Endothelial cell of umbilical vein (primary cell): ENCODE data around the gene APBB3. TPM values are rescaled to one million over a fixed set of nuclear protein-coding genes. Genes with fewer than 3 reads are reported as not detected.

Experiments
- BruUV-seq: library from RNA; stranded (reverse); fragments of 400-500 nt; replicated peaks from 2 replicates; lab custom pipeline; 2021; lab: Mats Ljungman, UMichigan
- CTCF ChIA-PET: fragments of 300-600, 350-600 bp; sonication (Branson Sonifier 250); formaldehyde crosslinking; loops from one replicate; lab custom pipeline; 2021; ENCODE audit warnings: antibody characterized with exemption, inconsistent platforms; lab: Charles Lee
- POLR2A ChIA-PET: fragments of 300-600, 350-600 bp; sonication (Branson Sonifier 250); formaldehyde crosslinking; loops from one replicate; lab custom pipeline; 2021; ENCODE audit warnings: antibody characterized with exemption, inconsistent platforms; lab: Charles Lee
- DNase-seq: peaks from one replicate; pipeline ENCODE4 v3.0.0-alpha.2; 2011; ENCODE audit warnings: low read depth, low spot score
- FAIRE-seq: peaks from 2 replicates; lab custom pipeline; 2011; peaks lifted over from hg19 to GRCh38; lab: Jason Lieb, UNC
- H2AFZ ChIP-seq: 2 replicates; pipeline ENCODE4 v1.6.0; 2012; ENCODE audit warnings: low read depth, low read length, control low read depth, inconsistent platforms
- H3K27ac ChIP-seq: 2 replicates; pipeline ENCODE4 v1.5.1; 2011; ENCODE audit warnings: low read depth, mild to moderate bottlenecking, control low read depth, low read length, moderate library complexity; ENCODE audit not compliant: insufficient read depth
- H3K27me3 ChIP-seq, 2 experiments: 2 replicates each; pipeline versions ENCODE4 v1.6.0 to v1.6.1; 2011; ENCODE audit warnings: low read length in 2 of 2, mixed read lengths in 1 of 2; ENCODE audit not compliant: control insufficient read depth in 2 of 2, insufficient read depth in 2 of 2
- H3K36me3 ChIP-seq, 2 experiments: 2 replicates in 1 of 2; 3 replicates in 1 of 2; pipeline ENCODE4 v1.5.1; 2011; ENCODE audit warnings: low read length in 2 of 2, mild to moderate bottlenecking in 1 of 2, moderate library complexity in 1 of 2; ENCODE audit not compliant: control insufficient read depth in 2 of 2, insufficient read depth in 2 of 2; ENCODE audit errors: extremely low read depth in 1 of 2
- H3K4me1 ChIP-seq: 3 replicates; pipeline ENCODE4 v1.5.1; 2011; ENCODE audit warnings: mild to moderate bottlenecking, low read length; ENCODE audit not compliant: control insufficient read depth, insufficient read depth; ENCODE audit errors: extremely low read depth
- H3K4me2 ChIP-seq: 2 replicates; pipeline ENCODE4 v1.6.1; 2011; ENCODE audit warnings: low read length, control low read depth, mixed read lengths; ENCODE audit not compliant: insufficient read depth
- H3K4me3 ChIP-seq, 3 experiments: fragments of 200-600 bp in 1 of 3; sonication (generic), shearing (Covaris generic) in 1 of 3; replicated peaks in 1 of 3; 2 replicates each; pipeline ENCODE4 v1.5.1; 2011 to 2016; ENCODE audit warnings: control low read depth in 3 of 3, low read length in 3 of 3, mild to moderate bottlenecking in 2 of 3, inconsistent platforms in 1 of 3, low read depth in 1 of 3, moderate library complexity in 1 of 3; ENCODE audit not compliant: insufficient read depth in 1 of 3
- H3K79me2 ChIP-seq: 2 replicates; pipeline ENCODE4 v1.6.0; 2012; ENCODE audit warnings: low read length, inconsistent platforms; ENCODE audit not compliant: control insufficient read depth, insufficient read depth
- H3K9ac ChIP-seq: replicated peaks from 2 replicates; pipeline ENCODE3; 2011; ENCODE audit warnings: low read length, control low read depth; ENCODE audit not compliant: insufficient read depth; ENCODE audit errors: extremely low read depth
- H3K9me1 ChIP-seq: replicated peaks from 3 replicates; pipeline ENCODE4 v1.6.0; 2011; ENCODE audit warnings: mild to moderate bottlenecking, low read length; ENCODE audit not compliant: control insufficient read depth, insufficient read depth; ENCODE audit errors: extremely low read depth
- H3K9me3 ChIP-seq: replicated peaks from 2 replicates; pipeline ENCODE4 v1.5.1; 2012; ENCODE audit warnings: low read length, inconsistent platforms; ENCODE audit not compliant: control insufficient read depth, insufficient read depth
- H4K20me1 ChIP-seq: replicated peaks from 2 replicates; pipeline ENCODE3; 2011; ENCODE audit warnings: mild to moderate bottlenecking, low read length; ENCODE audit not compliant: control insufficient read depth, insufficient read depth; ENCODE audit errors: extremely low read depth
- MAX ChIP-seq: IDR thresholded peaks from 2 replicates; pipeline ENCODE4 v1.6.1; 2011; ENCODE audit not compliant: insufficient read depth, insufficient read length
- dilution Hi-C: fragments of 300-500 bp; cut with MboI; formaldehyde crosslinking; loops from one replicate; pipeline ENCODE4 v1.15.0; 2019; ENCODE audit warnings: low sequenced_read_pairs; ENCODE audit not compliant: extremely low pct_ligation_motif_present
- intact Hi-C: fragments of 100-400 bp; cut with micrococcal nuclease; formaldehyde crosslinking; loops from one replicate; pipeline ENCODE4 v1.10.0; 2022
- polyA plus RNA-seq, 4 experiments: library from polyadenylated mRNA; depleted of rRNA in 3 of 4; stranded (reverse) in 3 of 4; unstranded in 1 of 4; fragments of >200 nt; gene quantifications; 2 replicates each; pipeline versions ENCODE4 v1.2.1 to v1.2.3, GENCODE V29; 2011 to 2012; ENCODE audit warnings: missing spikeins in 1 of 4
- total RNA-seq: library from RNA; stranded (reverse); gene quantifications from 2 replicates; pipeline ENCODE4 v1.2.3, GENCODE V29; 2021
- TF ChIP-seq, protein P1 (sequence below), 2 donors: IDR thresholded peaks; 1 replicate in 1 of 2; 2 replicates in 1 of 2; pipeline ENCODE4 v1.5.1; 2011; ENCODE audit warnings: low read length in 2 of 2, mild to moderate bottlenecking in 2 of 2, moderate library complexity in 2 of 2, control low read depth in 1 of 2, inconsistent platforms in 1 of 2, low read depth in 1 of 2; ENCODE audit not compliant: insufficient read depth in 1 of 2; ENCODE audit errors: extremely low read depth in 1 of 2

APBB3 gene
- total and polyA plus RNA-seq, 2 donors (not counting 3 experiments of a cell fraction or from before 2014, with no cell fraction given), result 12.1 to 22.8 TPM

- dilution Hi-C loops, result no loop called here
- CTCF ChIA-PET, result no interaction called here
Observed at GRCh38 chr5:140590861-140591260, 26.5 kb upstream of the APBB3 start.

More at GRCh38 chr5:140590861-140591260, 26.5 kb upstream of the APBB3 start:
- no peaks in the 10 kb centered on the region for H3K79me2 ChIP-seq
- H3K4me3 ChIP-seq, result no peak overlapping the region
- TF ChIP-seq, protein P1, sequence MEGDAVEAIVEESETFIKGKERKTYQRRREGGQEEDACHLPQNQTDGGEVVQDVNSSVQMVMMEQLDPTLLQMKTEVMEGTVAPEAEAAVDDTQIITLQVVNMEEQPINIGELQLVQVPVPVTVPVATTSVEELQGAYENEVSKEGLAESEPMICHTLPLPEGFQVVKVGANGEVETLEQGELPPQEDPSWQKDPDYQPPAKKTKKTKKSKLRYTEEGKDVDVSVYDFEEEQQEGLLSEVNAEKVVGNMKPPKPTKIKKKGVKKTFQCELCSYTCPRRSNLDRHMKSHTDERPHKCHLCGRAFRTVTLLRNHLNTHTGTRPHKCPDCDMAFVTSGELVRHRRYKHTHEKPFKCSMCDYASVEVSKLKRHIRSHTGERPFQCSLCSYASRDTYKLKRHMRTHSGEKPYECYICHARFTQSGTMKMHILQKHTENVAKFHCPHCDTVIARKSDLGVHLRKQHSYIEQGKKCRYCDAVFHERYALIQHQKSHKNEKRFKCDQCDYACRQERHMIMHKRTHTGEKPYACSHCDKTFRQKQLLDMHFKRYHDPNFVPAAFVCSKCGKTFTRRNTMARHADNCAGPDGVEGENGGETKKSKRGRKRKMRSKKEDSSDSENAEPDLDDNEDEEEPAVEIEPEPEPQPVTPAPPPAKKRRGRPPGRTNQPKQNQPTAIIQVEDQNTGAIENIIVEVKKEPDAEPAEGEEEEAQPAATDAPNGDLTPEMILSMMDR (IDR thresholded peaks at IDR 0.05; ENCODE audit: extremely low read depth in 1 of 2, insufficient read depth in 1 of 2, low read depth in 1 of 2, low read length in 2 of 2), result no peak
- no peak for TF ChIP-seq MAX
- no TSS peak for BruUV-seq
- peaks cover 23% of the 10 kb centered on the region for H3K4me1 ChIP-seq
- POLR2A ChIA-PET, result interaction anchor here (1.2 kb wide), 1 partner anchor 57 kb away, joined by 3 read pairs; the partner anchor contains the start of genes IK and NDUFA2
- H3K9ac ChIP-seq, result no peak overlapping the region
- DNase-seq (no peak), FAIRE-seq (no peak)
- H3K36me3 ChIP-seq, result no peaks in the 10 kb centered on the region
- H3K27ac ChIP-seq, result no peak overlapping the region
- no peak overlapping the region for H2AFZ ChIP-seq
- no peaks in the 10 kb centered on the region for H3K9me3 ChIP-seq
- H3K4me2 ChIP-seq, result no peak overlapping the region
- H4K20me1 ChIP-seq, result no peaks in the 10 kb centered on the region
- H3K9me1 ChIP-seq, result no peaks in the 10 kb centered on the region
- intact Hi-C loops, result no loop called here
- H3K27me3 ChIP-seq, result no peaks in the 10 kb centered on the region
